NCI-H1092 (cell line): ENCODE data around the gene FXN.
A peak's percentile ranks its signal among the peaks of the same experiment; 100 is the strongest.
"Not testable (repeated sequence)": the region's sequence is repeated elsewhere in the genome, so short reads cannot be mapped to it uniquely, and the experiment has no call there.

Source experiments
- DNase-seq: peaks from one replicate; lab custom pipeline; 2025; lab: John Stamatoyannopoulos, UW

The FXN gene

GRCh38 chr9:69104830-69105527 is 69.4 kb downstream of the FXN start:
- DNase-seq: no peak

DNA sequence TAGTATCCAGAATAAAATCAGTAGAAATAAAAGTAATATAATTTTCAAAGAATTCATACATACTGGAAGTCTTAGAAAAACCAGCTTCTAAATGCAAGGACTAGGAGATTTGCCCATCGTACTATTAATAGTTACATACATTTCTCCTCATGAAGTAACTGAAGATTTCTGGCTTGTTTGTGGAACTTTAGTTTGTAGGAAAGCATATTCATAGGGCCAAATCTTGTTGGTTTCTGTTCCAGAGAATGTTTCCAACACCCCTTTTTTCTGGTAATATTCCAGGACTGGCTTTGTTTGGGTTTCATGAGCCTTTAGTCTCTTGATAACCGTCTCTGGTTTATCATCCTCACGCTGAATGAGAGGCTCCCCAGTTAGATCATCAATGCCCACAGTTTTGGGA is 72.2 kb downstream of the FXN start:
- no peak for DNase-seq

DNA sequence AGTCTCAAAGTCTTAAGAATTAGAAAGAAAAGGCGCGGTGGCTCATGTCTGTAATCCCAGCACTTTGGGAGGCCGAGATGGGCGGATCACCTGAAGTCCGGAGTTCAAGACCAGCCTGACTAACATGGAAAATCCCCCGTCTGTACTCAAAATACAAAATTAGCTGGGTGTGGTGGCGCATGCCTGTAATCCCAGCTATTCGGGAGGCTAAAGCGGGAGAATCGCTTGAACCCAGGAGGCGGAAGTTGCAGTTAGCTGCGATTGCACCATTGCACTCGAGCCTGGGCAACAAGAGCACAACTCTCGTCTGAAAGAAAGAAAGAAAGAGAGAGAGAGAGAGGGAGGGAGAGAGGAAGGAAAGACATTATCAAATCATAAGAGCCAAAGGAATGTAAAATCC is 73.2 kb downstream of the FXN start:
- not testable (repeated sequence) for DNase-seq

DNA sequence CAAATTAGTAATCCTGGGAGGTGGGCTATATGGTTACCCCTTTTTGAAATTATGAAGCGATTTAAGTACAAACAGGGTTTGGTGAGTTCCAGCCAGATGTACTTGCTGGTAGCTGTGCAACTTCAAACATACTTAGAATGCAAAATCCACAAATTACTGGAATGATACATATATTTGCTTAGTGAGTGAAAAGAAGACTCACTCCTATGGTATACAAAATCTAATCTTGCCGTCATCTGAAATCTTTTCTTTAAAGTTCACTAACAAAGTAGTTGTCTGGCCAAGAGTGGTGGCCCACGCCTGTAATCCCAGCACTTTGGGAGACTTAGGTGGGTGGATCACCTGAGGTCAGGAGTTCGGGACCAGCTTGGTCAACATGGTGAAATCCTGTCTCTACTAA is 73.6 kb downstream of the FXN start:
- no peak for DNase-seq

DNA sequence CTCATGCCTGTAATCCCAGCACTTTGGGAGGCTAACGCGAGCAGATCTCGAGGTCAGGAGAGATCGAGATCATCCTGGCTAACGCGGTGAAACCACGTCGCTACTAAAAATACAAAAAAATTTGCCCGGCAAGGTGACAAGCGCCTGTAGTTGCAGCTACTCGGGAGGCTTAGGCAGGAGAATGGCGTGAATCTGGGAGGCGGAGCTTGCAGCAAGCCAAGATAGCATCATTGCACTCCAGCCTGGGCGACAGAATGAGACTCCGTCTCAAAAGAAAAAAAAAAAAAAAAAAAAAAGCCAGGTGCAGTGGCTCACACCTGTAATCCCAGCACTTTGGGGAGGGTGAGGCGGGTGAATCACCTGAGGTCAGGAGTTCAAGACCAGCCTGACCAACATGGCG is 77.1 kb downstream of the FXN start:
- not testable (repeated sequence) for DNase-seq

DNA sequence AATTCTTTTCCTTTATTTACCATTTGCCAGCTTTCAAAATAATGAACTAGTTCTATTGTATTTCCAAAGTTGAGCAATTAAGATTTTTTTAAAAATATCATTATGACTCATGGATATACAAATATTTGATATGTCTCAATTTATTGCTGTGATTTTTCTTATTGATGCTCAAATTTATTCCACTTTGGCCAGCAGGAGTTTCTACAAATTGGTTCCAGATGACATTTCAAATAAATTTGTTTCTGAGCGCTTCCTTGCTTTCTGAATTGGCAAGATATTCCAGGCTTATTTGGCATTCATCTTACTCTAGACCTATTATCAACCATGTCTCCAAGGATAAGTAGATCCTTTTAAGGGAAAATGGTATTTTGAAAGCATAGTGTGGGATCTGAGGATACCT is 80.1 kb downstream of the FXN start:
- no peak for DNase-seq

GRCh38 chr9:69118656-69119055 is 83.1 kb downstream of the FXN start:
- no peak for DNase-seq

DNA sequence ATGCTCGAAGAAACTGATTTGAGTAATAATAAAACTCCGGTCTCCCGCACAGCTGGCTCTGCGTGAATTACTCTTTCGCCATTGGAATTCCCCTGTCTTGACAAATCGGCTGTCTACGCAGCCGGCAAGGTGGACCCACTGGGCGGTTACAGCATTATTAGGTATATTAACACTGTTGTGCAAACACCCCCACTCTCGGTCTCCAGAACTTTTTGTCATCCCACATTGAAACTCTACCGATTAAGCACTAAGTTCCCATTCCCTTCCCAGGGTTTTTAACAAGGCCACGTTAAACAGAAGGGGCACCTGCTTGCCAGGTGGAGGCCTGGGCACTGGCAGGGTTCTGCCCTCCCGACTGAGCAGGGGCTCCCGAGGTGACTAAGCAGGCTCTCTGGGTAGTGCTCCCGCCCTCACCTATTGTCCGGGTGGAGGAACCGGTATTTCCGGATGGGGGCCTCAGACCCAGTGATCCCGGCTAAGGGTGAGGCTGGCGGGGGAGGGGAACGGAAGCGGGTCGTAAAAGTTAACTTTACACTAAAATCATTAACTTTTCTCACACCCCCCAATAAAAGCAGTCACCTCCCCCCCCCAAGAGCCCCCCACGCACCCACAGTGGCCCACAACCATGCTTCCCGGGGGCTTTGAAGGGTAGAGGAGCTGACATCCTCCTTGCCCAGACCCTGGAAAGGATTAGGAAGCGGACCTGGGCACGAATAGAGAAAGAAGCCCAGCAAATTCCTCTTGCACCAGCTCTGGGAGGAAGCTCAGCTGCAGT is 85.0 kb downstream of the FXN start:
- peak; percentile 17 for DNase-seq

DNA sequence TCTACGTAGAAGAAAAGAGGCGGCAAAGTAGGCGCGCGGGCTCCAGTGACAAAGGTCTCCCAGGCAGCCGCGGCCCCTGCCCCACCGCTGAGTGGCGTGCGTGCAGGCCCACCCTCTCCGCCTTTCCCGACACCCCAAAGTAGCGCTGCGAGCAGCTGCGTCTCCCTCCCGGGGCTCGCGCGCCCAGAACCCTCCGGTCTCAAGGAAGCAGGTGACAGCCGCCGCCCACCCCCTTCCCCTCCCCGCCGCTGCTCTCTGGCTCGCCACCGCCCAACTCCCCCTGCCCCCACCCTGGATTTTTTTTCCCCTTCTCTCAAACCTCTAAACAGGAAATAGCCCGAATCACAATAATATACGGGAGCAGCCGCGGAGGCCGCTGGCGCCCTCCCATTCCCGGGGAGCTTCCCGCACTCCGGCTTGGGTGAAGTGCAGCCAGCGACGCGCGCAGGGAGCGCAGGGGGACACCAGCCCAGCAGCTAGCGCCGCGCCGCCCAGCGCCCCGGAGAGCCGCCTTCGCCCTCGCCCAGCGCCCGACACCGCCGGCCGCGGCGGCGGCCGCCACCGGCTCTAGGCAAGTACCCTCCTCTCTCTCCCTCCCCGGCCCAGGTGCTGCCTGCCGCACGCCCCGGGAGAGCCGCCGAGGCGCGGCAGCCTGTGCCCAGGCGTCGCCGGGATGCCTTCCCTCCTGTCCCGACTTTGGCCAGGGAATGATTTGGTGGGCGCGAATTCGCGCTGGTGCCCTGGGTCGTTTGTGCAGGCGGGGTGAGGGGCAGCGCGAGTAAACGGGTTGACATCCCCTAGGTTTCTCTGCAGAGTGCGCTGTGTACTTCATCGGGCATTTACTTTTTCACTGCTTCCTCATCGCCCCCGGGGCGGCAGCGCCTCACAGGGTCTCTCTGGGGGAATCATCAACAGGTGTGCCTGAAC is 85.9 kb downstream of the FXN start:
- peak; percentile 39 for DNase-seq

DNA sequence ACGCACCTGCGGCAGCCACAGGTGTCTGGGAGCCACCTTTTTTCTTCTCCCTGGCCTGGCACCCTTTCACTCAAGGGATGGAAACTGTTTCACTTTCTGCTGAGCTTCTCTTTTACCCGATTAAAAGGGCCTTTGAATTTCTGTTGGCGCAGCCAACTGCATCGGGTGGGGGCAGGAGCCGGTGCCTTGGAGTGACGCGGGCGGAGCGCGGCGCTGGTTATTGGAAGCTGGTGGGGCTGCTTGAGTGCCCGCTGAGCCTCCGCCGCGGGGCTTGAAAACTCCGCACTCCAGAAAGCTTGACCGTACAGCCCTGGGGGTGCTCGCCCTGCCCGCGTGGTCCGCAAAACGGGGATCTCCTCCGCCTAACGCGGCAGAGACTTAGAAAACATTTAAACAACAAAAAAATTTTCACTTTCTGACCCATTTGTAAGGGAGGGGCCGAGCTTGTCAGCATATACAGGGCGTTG is 86.6 kb downstream of the FXN start:
- DNase-seq: no peak

DNA sequence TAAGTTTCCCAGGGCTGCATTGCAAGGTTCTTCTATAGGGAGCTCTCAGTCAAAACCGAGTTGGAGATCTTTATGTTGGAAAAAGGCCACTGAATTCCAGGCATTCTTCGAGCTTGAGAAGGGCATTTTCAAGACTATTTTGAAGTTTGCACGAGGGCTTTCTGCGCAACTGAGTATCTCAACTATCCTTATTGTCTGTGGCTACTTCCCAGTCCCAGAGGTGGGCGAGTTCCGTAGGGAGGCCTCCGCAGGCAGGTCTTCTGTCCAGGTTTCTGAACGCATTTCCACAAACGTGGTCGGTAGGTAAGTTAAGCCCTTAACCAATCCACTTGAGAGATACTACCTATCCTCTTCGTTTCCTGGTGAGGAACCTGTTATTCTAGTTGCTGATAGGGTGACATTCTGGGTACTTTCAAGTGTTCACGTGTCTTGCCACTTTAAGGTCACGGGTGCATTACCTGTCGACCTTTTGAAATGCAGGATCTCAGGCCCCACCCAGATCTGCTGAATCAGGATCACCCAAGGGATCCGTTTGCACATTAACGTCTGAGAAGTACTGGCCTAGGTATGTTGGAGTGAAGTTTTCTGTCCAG is 87.1 kb downstream of the FXN start:
- DNase-seq: no peak

GRCh38 chr9:69130456-69131441 is 95.2 kb downstream of the FXN start:
- no peak for DNase-seq

DNA sequence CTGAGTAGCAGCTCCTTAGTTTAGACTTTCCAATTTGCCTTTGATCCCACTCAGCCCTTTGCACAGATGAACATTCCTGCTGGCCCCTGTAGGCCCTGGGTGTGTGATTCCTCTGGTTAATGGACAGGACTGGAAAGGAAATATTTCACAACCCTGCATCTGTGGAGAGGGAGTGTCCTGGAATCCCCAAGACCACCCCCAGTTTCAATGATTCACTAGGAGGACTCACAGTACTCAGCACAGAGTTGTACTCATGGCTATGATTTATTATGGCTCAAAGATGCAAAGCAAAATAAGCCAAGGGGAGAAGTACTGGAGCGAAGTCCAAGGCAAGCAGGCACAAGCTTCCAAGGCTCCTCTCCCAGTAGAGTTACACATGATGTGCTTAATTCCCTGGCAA is 96.1 kb downstream of the FXN start:
- no peak for DNase-seq

- no peak for DNase-seq
Measured at GRCh38 chr9:69132361-69132760, 96.8 kb downstream of the FXN start.

DNA sequence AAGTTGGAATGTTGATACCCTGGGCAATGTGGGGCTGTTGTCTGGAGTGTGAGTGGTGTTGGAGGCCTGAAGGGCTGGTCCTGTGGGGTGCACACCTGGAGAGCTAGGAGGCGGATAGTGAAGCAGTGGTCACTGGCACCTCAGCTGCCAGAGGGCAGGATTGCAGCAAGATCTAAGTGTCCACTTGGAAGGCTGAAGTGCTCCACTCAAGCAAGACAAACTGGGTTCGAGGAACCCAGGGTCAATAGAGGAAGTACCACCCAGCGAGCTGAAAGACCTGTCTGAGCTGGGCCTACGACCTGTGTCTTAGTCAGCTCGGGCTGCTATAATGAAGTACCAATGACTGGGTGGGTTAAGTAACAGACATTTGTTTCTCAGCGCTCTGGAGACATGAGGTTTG is 98.9 kb downstream of the FXN start:
- DNase-seq: no peak

- DNase-seq: no peak
Measured at GRCh38 chr9:69136185-69136584, 100.6 kb downstream of the FXN start.

- no peak for DNase-seq
Measured at GRCh38 chr9:69136779-69137178, 101.2 kb downstream of the FXN start.

DNA sequence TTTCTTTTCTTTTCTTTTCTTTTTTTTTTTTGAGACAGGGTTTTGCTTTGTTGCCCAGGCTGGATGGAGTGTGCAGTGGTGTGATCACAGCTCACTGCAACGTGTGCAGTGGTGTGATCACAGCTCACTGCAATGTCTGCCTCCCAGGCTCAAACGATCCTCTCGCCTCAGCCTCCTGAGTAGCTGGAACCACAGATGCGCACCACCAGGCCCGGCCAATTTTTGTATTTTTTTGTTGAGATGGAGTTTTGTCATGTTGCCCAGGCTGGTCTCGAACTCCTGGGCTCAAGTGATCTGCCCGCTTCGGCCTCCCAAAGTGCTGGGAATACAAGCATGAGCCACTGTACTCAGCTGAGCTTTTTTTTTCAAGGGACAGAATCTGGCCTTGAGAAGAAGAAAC is 101.8 kb downstream of the FXN start:
- no peak for DNase-seq

DNA sequence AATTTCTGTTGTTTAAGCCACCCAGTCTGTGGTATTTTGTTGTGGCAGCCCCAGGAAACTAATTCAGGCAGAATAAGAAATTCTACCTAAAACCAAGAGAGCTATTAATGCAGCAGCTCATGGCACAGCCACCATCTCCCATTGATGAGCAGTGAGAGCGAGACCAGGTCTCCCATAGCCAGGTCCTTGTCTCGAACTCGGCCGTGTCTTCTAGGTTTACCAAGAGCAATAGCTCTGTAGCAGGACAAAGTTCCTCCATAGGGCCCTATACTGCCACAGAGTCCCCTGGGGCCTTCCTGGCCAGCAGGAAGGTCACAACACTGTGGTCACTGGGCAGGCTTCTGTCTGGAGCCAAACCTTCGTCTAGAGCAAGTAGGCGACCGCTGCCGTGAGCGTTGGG is 104.0 kb downstream of the FXN start:
- no peak for DNase-seq

DNA sequence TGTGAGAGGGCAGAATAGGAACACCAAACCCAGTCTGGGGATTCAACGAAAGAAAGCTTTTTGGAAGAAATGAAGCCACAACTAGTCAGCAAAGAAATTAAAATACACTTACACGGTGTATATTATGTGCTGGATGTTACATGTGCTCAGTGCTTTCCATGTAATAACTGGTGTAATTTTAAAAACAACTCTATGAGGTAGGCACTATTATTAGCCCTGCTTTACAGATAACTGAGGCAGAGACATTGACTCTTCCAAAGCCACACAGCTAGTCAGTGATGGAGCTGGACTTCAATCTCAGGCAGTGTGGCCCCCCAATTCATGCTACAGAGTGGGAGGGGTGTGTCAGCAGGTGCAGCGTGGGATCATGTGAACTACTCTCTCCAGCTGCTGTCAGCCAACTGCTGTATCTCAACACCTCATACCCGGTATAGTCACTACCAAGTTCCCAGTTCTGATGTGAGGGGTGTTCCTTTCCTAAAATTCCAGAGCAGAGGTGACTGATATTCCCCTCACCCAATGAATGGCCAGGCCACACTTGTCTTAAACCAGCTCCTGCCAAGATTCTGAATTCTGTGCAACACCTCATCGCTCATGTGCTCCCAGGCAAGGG is 104.7 kb downstream of the FXN start:
- DNase-seq: no peak
